Sigmoid colon (tissue), 7 donors: ENCODE measurements around the gene SLC22A4. TPM values are rescaled to one million over a fixed set of nuclear protein-coding genes. Genes with fewer than 3 reads are reported as not detected.

Experiments
- DNase-seq: peaks from one replicate; pipeline ENCODE4 v3.0.0-alpha.2; 2019
- H3K27ac ChIP-seq, 4 donors: fragments of 200-600 bp; sonication (generic); one replicate each; pipeline ENCODE4 v1.5.1; 2016 to 2019; ENCODE audit warnings: mild to moderate bottlenecking in 1 of 4
- H3K27me3 ChIP-seq, 3 donors: fragments of 200-600 bp; sonication (generic); one replicate each; pipeline ENCODE4 v1.5.1; 2019; ENCODE audit warnings: mild to moderate bottlenecking in 1 of 3
- H3K36me3 ChIP-seq, 4 donors: fragments of 200-600 bp; sonication (generic); one replicate each; pipeline ENCODE4 v1.5.1; 2016 to 2019
- H3K4me1 ChIP-seq, 4 donors: fragments of 200-600 bp; sonication (generic); one replicate each; pipeline ENCODE4 v1.5.1; 2017 to 2019
- H3K4me3 ChIP-seq, 4 donors: fragments of 200-600 bp; sonication (generic); one replicate each; pipeline ENCODE4 v1.5.1; 2017 to 2019; ENCODE audit warnings: mild to moderate bottlenecking in 2 of 4, moderate library complexity in 1 of 4
- H3K9me3 ChIP-seq, 4 donors: fragments of 200-600 bp in 3 of 4; sonication (generic) in 3 of 4; one replicate each; pipeline versions ENCODE4 v1.5.1 to v1.6.1; 2013 to 2019
- EP300 ChIP-seq, 4 donors: sonication (generic); formaldehyde crosslinking; IDR thresholded peaks; one replicate each; pipeline ENCODE4 v1.6.1; 2017; ENCODE audit warnings: antibody characterized with exemption in 4 of 4
- POLR2A ChIP-seq, 2 donors: fragments of 450-650 bp; IDR thresholded peaks; one replicate each; pipeline ENCODE4 v1.6.1; 2016; ENCODE audit warnings: antibody characterized with exemption in 2 of 2, mild to moderate bottlenecking in 2 of 2, moderate library complexity in 2 of 2
- POLR2AphosphoS5 ChIP-seq, 4 donors: sonication (generic); formaldehyde crosslinking; IDR thresholded peaks; one replicate each; pipeline ENCODE4 v1.6.1; 2017; ENCODE audit warnings: antibody characterized with exemption in 4 of 4
- WGBS, 2 donors: extraction: QIAGEN DNeasy Blood & Tissue Kit; methylation state at CpG; one replicate each; pipeline ENCODE4 v1.1.7; 2013; 5-methylcytosine and 5-hydroxymethylcytosine counted together
- intact Hi-C: fragments of 100-400 bp; cut with DNase I; formaldehyde crosslinking; loops from one replicate; pipeline ENCODE4 v1.15.1; 2023
- polyA plus RNA-seq, 3 donors: library from polyadenylated mRNA; stranded (reverse); fragments of 200-250 nt; gene quantifications; one replicate each; pipeline ENCODE4 v1.2.3, GENCODE V29; 2013
- total RNA-seq, 4 donors: library from RNA; depleted of rRNA; stranded (reverse); fragments of >200 nt; gene quantifications; one replicate each; pipeline ENCODE4 v1.1.0, GENCODE V29; 2016
- TF ChIP-seq, protein P1 (sequence below), 4 experiments: fragments of 450-650 bp in 3 of 4; fragments of 200-600 bp in 1 of 4; IDR thresholded peaks; one replicate each; pipeline ENCODE4 v1.5.1; 2016 to 2019; ENCODE audit warnings: antibody characterized with exemption in 4 of 4, mild to moderate bottlenecking in 3 of 4, moderate library complexity in 2 of 4
- donor health status: healthy with polysubstance abuse.
- donor health status: Bipolar disorder and iron deficiency.
- donor health status: healthy.

The SLC22A4 gene
- total and polyA plus RNA-seq, 7 donors: 0.49 to 3.4 (median 0.83) TPM

DNA sequence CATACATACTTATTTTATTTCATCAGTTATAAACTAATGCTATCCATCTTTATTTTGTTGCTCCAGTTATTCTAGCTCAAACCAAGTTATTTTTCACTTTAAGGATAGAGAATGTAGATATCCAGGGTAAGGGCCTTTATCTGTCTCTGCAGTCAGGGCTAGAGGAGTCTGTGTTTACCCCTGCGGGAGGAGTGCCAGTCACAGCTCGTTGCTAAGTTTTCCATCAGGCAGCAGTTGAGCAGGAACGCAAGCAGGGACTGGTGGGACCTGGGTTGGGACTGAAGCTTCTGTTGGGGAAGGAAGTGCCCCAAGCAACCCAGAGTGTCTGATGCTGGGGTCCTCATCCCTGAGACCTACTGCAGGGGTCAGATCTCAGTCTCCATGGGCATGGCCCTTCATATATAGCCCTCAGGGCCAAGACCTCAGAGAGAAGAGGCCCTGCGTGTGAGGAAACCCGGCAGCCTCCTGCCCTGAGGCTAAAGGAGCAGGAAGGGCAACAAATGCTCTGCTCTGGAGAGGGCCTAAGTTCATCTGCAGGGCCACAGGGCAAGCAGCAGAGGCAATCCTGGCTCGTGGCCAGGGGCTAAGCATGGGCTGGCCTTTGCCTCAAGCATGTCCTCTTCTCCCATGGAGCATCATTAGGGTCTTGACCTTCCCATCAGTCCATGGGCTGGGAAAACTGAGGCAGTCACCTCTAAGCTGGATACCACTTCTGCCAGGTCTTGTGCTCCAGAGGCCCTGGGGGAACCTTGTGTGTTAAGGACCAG lies 6.6 kb downstream of the SLC22A4 start:
- Histone ChIP-seq H3K4me1 (peaks cover 0 to 7% (median 3%) of the 10 kb centered on the region in 4 donors), H3K36me3 (no peaks in the 10 kb centered on the region), H3K4me3 (no peak overlapping the region), H3K27ac (no peak overlapping the region), H3K9me3 (no peaks in the 10 kb centered on the region), H3K27me3 (no peaks in the 10 kb centered on the region)
- no peak for TF ChIP-seq POLR2A (IDR thresholded peaks at IDR 0.05)
- no peak for TF ChIP-seq EP300 (IDR thresholded peaks at IDR 0.05)
- no peak for TF ChIP-seq POLR2AphosphoS5 (IDR thresholded peaks at IDR 0.05)
- TF ChIP-seq, protein P1, sequence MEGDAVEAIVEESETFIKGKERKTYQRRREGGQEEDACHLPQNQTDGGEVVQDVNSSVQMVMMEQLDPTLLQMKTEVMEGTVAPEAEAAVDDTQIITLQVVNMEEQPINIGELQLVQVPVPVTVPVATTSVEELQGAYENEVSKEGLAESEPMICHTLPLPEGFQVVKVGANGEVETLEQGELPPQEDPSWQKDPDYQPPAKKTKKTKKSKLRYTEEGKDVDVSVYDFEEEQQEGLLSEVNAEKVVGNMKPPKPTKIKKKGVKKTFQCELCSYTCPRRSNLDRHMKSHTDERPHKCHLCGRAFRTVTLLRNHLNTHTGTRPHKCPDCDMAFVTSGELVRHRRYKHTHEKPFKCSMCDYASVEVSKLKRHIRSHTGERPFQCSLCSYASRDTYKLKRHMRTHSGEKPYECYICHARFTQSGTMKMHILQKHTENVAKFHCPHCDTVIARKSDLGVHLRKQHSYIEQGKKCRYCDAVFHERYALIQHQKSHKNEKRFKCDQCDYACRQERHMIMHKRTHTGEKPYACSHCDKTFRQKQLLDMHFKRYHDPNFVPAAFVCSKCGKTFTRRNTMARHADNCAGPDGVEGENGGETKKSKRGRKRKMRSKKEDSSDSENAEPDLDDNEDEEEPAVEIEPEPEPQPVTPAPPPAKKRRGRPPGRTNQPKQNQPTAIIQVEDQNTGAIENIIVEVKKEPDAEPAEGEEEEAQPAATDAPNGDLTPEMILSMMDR (IDR thresholded peaks at IDR 0.05): no peak
- intact Hi-C loops: no loop called here
- WGBS, 2 donors: 54 to 80% methylated on average over 6 of the region's 6 CpGs
- DNase-seq: no peak

DNA sequence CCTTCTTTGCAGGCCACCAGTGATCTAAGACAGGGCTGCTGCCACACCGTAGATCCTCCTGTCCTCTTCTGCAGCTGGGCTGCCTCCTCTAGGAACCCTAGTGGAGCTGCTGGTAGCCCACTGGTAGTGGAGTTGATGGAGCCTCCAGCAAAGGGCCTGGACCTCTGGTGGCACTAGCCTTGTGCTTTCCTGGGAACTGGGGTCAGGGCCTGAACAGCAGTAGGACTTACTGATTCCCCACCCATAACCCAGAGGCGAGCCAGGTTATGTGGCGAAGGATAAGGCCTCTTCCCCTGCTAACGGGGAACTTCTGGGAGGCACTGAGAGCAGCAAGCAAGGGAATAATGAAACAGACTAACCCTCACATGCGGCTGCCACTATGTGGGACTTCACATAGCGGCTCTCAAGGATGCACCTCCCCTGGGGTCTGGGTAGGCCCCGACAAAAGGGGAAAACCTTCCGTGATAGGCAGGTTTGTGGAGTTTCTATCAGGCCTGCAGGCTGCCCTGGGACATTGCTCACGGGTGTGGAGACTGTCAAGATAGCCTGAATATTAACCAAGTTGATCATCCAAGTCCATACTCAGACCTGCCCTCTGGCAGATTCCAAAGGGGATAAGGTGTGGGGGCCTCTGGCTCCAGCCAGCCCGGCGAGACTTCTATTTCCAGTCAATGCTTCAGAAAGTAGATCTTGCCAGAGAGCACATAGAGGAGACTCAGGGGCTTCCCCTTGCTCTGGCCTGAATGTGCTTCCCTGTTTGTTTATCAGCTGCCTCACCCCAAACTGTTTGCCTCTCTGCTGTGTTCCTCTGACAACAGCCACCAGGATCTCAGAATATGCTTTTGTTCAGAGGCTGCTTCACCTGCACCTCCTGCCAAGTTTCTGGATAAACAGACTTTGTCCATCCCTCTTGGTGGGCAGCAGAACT lies 7.4 kb downstream of the SLC22A4 start:
- no peaks in the 10 kb centered on the region for H3K36me3 ChIP-seq
- H3K4me3 ChIP-seq: no peak overlapping the region
- H3K4me1 ChIP-seq: peaks cover 0 to 6% (median 2%) of the 10 kb centered on the region in 4 donors
- TF ChIP-seq EP300 (IDR thresholded peaks at IDR 0.05): no peak
- no peak for TF ChIP-seq POLR2AphosphoS5 (IDR thresholded peaks at IDR 0.05)
- no peak overlapping the region for H3K27ac ChIP-seq
- intact Hi-C loops: no loop called here
- no peaks in the 10 kb centered on the region for H3K9me3 ChIP-seq
- no peak for DNase-seq
- no peaks in the 10 kb centered on the region for H3K27me3 ChIP-seq
- WGBS, 2 donors: 57 to 74% methylated on average over 11 of the region's 11 CpGs

DNA sequence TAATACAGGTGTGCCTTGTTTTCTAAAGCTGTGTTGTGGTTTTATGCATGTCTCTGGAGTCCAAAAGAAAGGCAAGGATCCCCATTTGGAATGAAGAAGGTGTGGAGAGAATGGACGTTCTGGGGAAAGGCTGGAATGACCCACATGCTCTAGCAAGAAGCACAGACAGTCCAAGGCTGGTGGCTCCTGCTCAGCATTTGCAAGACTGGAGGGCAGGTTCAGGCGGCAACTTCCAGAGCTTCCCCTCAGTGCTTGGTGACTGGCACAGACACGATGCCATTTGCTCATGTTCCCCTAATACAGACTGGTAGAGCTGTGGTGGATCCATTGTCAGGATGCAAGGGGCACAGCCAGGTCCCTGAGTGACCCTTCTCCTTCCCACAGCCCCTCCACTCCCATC lies 8.2 kb downstream of the SLC22A4 start:
- WGBS, 2 donors: 66 to 87% methylated on average over 3 of the region's 3 CpGs
- Histone ChIP-seq H3K27me3 (no peaks in the 10 kb centered on the region), H3K4me1 (peaks cover 0 to 6% (median 2%) of the 10 kb centered on the region in 4 donors), H3K9me3 (no peaks in the 10 kb centered on the region), H3K4me3 (no peak overlapping the region), H3K27ac (no peak overlapping the region), H3K36me3 (no peaks in the 10 kb centered on the region)
- DNase-seq: no peak
- no peak for TF ChIP-seq POLR2AphosphoS5 (IDR thresholded peaks at IDR 0.05)
- TF ChIP-seq, protein P1 (IDR thresholded peaks at IDR 0.05): no peak
- TF ChIP-seq EP300 (IDR thresholded peaks at IDR 0.05): no peak
- TF ChIP-seq POLR2A (IDR thresholded peaks at IDR 0.05): no peak
- intact Hi-C loops: no loop called here

DNA sequence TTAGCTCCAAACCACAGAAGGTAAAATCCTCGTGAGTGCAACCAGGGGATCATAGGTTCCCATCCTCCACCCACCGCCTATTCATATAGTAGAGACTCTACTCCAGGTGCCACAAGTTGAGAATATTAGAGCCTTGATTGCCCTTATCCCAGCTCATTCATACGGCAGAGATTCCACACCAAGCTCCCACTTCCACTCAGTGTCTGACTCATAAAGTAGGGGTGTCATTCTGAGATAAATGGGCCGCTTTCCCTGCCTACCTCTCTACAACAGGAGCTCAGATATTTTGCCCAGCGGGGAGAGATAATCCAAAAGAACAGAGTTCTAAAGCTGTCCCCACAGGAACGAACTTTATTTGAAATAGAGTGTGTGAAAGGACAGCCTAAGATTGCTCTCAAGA lies 9.4 kb downstream of the SLC22A4 start:
- TF ChIP-seq POLR2A (IDR thresholded peaks at IDR 0.05) (no peak), EP300 (IDR thresholded peaks at IDR 0.05) (no peak), POLR2AphosphoS5 (IDR thresholded peaks at IDR 0.05) (no peak)
- TF ChIP-seq, protein P1 (IDR thresholded peaks at IDR 0.05): no peak
- intact Hi-C loops: no loop called here
- no peak overlapping the region for H3K4me3 ChIP-seq
- H3K27ac ChIP-seq: no peak overlapping the region
- H3K4me1 ChIP-seq: peaks cover 0 to 6% (median 2%) of the 10 kb centered on the region in 4 donors
- WGBS, 2 donors: 94 to 96% methylated on average over 6 of the region's 6 CpGs
- no peaks in the 10 kb centered on the region for H3K9me3 ChIP-seq
- no peaks in the 10 kb centered on the region for H3K36me3 ChIP-seq
- H3K27me3 ChIP-seq: no peaks in the 10 kb centered on the region
- no peak for DNase-seq

DNA sequence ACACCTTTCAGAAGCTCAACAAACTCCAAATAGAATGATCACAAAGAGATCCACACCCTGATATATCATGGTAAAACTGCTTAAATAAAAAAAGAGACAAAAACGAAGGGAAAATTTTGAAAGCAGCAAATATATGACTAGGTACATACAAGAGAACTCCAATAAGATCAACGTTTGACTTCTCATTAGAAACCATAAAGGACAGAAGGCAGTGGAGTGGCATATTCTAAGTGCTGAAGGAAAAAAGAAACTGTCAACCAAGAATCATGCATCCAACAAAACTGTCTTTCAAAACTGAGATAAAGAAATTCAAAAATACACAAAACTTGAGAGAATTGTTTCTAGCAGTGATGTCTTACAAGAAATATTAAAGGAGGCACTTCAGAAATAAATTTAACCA lies 11.2 kb downstream of the SLC22A4 start:
- 90 to 93% methylated on average over 2 of the region's 2 CpGs for WGBS, 2 donors
- H3K27me3 ChIP-seq: no peaks in the 10 kb centered on the region
- no peaks in the 10 kb centered on the region for H3K9me3 ChIP-seq
- H3K4me1 ChIP-seq: peaks cover 0 to 6% (median 2%) of the 10 kb centered on the region in 4 donors
- H3K27ac ChIP-seq: no peak overlapping the region
- no peak for DNase-seq
- no peaks in the 10 kb centered on the region for H3K36me3 ChIP-seq
- intact Hi-C loops: no loop called here
- no peak overlapping the region for H3K4me3 ChIP-seq
- TF ChIP-seq EP300 (IDR thresholded peaks at IDR 0.05) (no peak), POLR2AphosphoS5 (IDR thresholded peaks at IDR 0.05) (no peak), POLR2A (IDR thresholded peaks at IDR 0.05) (no peak)
- TF ChIP-seq, protein P1 (IDR thresholded peaks at IDR 0.05): no peak
